Glomerular visceral epithelial cell (primary cell): ENCODE measurements around the gene SLFN12.
"Not testable (repeated sequence)": the region's sequence is repeated elsewhere in the genome, so short reads cannot be mapped to it uniquely, and the experiment has no call there.

Source experiments
- DNase-seq: peaks from one replicate; pipeline ENCODE4 v3.0.0-alpha.2; 2016; ENCODE audit errors: extremely low spot score

SLFN12 gene

GRCh38 chr17:35432176-35433074 is at the start of gene SLFN12:
Gene SLFN12, minus strand, starts transcription at chr17:35432500. Its CDS starts 9,472 bp downstream, at chr17:35423028.
- DNase-seq: peak; percentile 95

- no peak for DNase-seq
Observed at GRCh38 chr17:35479271-35479670, 47.0 kb upstream of the SLFN12 start.

GRCh38 chr17:35477248-35477647 is 44.9 kb upstream of the SLFN12 start:
- DNase-seq: no peak

GRCh38 chr17:35476283-35476820 is 44.1 kb upstream of the SLFN12 start:
- no peak for DNase-seq

- no peak for DNase-seq
Observed at GRCh38 chr17:35468475-35468874, 36.2 kb upstream of the SLFN12 start.

- no peak for DNase-seq
Observed at GRCh38 chr17:35467824-35468223, 35.5 kb upstream of the SLFN12 start.

GRCh38 chr17:35460354-35460851 is 28.1 kb upstream of the SLFN12 start:
- DNase-seq: peak; percentile 37

GRCh38 chr17:35454035-35454434 is 21.7 kb upstream of the SLFN12 start:
- not testable (repeated sequence) for DNase-seq

- no peak for DNase-seq
Observed at GRCh38 chr17:35453171-35453570, 20.9 kb upstream of the SLFN12 start.

- DNase-seq: no peak
Observed at GRCh38 chr17:35449371-35449931, 17.2 kb upstream of the SLFN12 start.

GRCh38 chr17:35448899-35449227 is 16.6 kb upstream of the SLFN12 start:
- no peak for DNase-seq

- peak; percentile 82 for DNase-seq
Observed at GRCh38 chr17:35448214-35448898, 16.1 kb upstream of the SLFN12 start, which contains the start of gene SLFN13. Gene SLFN13, minus strand, starts transcription at chr17:35448766. Its CDS starts 3,086 bp downstream, at chr17:35445680.

GRCh38 chr17:35447499-35447898 is 15.2 kb upstream of the SLFN12 start:
- DNase-seq: no peak

- DNase-seq: no peak
Observed at GRCh38 chr17:35438433-35438832, 6.1 kb upstream of the SLFN12 start.

- DNase-seq: peak; percentile 98
Observed at GRCh38 chr17:35433075-35433894, 985 bp upstream of the SLFN12 start.

- no peak for DNase-seq
Observed at GRCh38 chr17:35429702-35430101, 2.6 kb downstream of the SLFN12 start.

- no peak for DNase-seq
Observed at GRCh38 chr17:35428229-35428628, 4.1 kb downstream of the SLFN12 start.

GRCh38 chr17:35423761-35424160 is 8.5 kb downstream of the SLFN12 start:
- no peak for DNase-seq

- not testable (repeated sequence) for DNase-seq
Observed at GRCh38 chr17:35421069-35421468, 11.2 kb downstream of the SLFN12 start.

- DNase-seq: no peak
Observed at GRCh38 chr17:35416659-35417058, 15.6 kb downstream of the SLFN12 start.

- DNase-seq: not testable (repeated sequence)
Observed at GRCh38 chr17:35414707-35415106, 17.6 kb downstream of the SLFN12 start.
